GM13976 (cell line): ENCODE results near the gene BAZ2B.
"Not testable (repeated sequence)": the region's sequence is repeated elsewhere in the genome, so short reads cannot be mapped to it uniquely, and the experiment has no call there.

Experiments used
- DNase-seq: peaks from one replicate; pipeline ENCODE4 v3.0.0; 2012; ENCODE audit warnings: low spot score
- CTCF ChIP-seq: IDR thresholded peaks from 2 replicates; pipeline ENCODE4 v1.5.1; 2012; ENCODE audit warnings: borderline replicate concordance, mild to moderate bottlenecking; ENCODE audit not compliant: insufficient read depth; ENCODE audit errors: extremely low read depth, missing control alignments, control extremely low read depth
- in situ Hi-C: fragments of 300-500 bp; cut with MboI; formaldehyde crosslinking; loops from one replicate; pipeline ENCODE4 v1.12.0; 2022; ENCODE audit warnings: low sequenced_read_pairs, mixed read lengths, inconsistent platforms; ENCODE audit not compliant: unreplicated experiment

The BAZ2B gene

GRCh38 chr2:159635006-159635789 is 18.9 kb upstream of the BAZ2B start:
- DNase-seq, result no peak
- TF ChIP-seq CTCF, result no peak
- in situ Hi-C loops, result no loop called here

GRCh38 chr2:159633219-159633618 is 16.9 kb upstream of the BAZ2B start:
- no peak for DNase-seq
- in situ Hi-C loops, result no loop called here
- TF ChIP-seq CTCF, result no peak

DNA sequence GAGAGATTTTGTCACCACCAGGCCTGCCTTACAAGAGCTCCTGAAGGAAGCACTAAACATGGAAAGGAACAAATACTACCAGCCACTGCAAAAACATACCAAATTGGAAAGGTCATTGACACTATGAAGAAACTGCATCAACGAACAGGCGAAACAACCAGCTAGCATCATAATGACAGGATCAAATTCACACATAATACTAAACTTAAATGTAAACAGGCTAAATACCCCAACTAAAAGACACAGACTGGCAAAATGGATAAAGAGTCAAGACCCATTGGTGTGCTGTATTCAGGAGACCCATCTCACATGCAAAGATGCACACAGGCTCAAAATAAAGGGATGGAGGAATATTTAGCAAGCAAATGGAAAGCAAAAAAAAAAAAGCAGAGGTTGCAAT is 9.3 kb upstream of the BAZ2B start:
- in situ Hi-C loops, DNase-seq: not testable (repeated sequence)

GRCh38 chr2:159623436-159623835 is 7.1 kb upstream of the BAZ2B start:
- TF ChIP-seq CTCF, result no peak
- in situ Hi-C loops, result no loop called here
- DNase-seq, result no peak

- DNase-seq, result no peak
- TF ChIP-seq CTCF, result no peak
- in situ Hi-C loops, result no loop called here
These were observed 6.6 kb upstream of the BAZ2B start for GRCh38 chr2:159622966-159623365.

GRCh38 chr2:159620796-159621195 is 4.4 kb upstream of the BAZ2B start:
- in situ Hi-C loops, result no loop called here
- no peak for DNase-seq
- no peak for TF ChIP-seq CTCF

- TF ChIP-seq CTCF, result no peak
- in situ Hi-C loops, result no loop called here
- no peak for DNase-seq
These were observed 1.3 kb upstream of the BAZ2B start for GRCh38 chr2:159617646-159618045.
